ENCODE measurements around the gene SH2D3A.

DNA sequence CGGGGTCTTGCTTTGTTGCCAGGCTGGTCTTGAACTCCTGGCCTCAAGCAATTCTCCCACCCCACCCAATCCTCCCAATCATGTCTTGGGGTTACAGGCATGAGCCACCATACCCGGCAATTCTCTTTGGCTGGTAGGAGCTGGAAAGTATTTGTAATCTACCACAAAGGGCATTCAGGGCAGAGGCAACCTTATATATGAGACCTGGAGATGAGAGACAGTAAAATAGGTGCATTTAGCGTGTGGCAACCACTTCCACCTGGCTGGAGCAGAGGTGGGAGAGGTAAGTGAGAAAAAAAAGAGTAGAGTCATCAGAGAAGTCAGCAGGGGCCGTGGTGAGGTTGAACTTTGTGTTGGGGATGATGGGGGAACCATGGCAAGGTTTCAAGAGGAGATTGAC, 42.0 kb upstream of the SH2D3A start:
- TF ChIP-seq, protein P1, sequence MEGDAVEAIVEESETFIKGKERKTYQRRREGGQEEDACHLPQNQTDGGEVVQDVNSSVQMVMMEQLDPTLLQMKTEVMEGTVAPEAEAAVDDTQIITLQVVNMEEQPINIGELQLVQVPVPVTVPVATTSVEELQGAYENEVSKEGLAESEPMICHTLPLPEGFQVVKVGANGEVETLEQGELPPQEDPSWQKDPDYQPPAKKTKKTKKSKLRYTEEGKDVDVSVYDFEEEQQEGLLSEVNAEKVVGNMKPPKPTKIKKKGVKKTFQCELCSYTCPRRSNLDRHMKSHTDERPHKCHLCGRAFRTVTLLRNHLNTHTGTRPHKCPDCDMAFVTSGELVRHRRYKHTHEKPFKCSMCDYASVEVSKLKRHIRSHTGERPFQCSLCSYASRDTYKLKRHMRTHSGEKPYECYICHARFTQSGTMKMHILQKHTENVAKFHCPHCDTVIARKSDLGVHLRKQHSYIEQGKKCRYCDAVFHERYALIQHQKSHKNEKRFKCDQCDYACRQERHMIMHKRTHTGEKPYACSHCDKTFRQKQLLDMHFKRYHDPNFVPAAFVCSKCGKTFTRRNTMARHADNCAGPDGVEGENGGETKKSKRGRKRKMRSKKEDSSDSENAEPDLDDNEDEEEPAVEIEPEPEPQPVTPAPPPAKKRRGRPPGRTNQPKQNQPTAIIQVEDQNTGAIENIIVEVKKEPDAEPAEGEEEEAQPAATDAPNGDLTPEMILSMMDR (conservative IDR thresholded peaks at IDR 0.05; ENCODE audit: low read depth, low read length) = no peak
- no peak for TF ChIP-seq EZH2 (IDR thresholded peaks at IDR 0.05; ENCODE audit: borderline replicate concordance, low read depth, low read length, poor library complexity, severe bottlenecking)

Data from A673 (cell line).